ENCODE results near the gene GREB1.

Gene GREB1

GRCh38 chr2:11669454-11670291, 135.8 kb downstream of the GREB1 start, which contains the start of gene NTSR2:
TSS of gene NTSR2 (minus strand) at chr2:11670195. CDS start at chr2:11670129, 66 bp downstream.
- no peak for DNase-seq

- no peak for DNase-seq
These were observed 138.6 kb downstream of the GREB1 start for GRCh38 chr2:11672407-11672806.

- no peak for DNase-seq
These were observed 141.1 kb downstream of the GREB1 start for GRCh38 chr2:11674983-11675382.

GRCh38 chr2:11675423-11676112, 141.7 kb downstream of the GREB1 start:
- DNase-seq, result no peak

- DNase-seq, result no peak
These were observed 142.8 kb downstream of the GREB1 start for GRCh38 chr2:11676640-11677039.

- no peak for DNase-seq
These were observed 143.6 kb downstream of the GREB1 start for GRCh38 chr2:11677136-11678055.

- no peak for DNase-seq
These were observed 144.6 kb downstream of the GREB1 start for GRCh38 chr2:11678306-11678960.

- DNase-seq, result no peak
These were observed 145.2 kb downstream of the GREB1 start for GRCh38 chr2:11679016-11679415.

GRCh38 chr2:11679486-11680181, 145.8 kb downstream of the GREB1 start:
- DNase-seq, result no peak

GRCh38 chr2:11680182-11680900, 146.5 kb downstream of the GREB1 start:
- DNase-seq, result peak; percentile 8

- DNase-seq, result no peak
These were observed 147.3 kb downstream of the GREB1 start for GRCh38 chr2:11680901-11681721.

GRCh38 chr2:11681722-11682589, 148.1 kb downstream of the GREB1 start:
- DNase-seq, result peak; percentile 18

- no peak for DNase-seq
These were observed 148.7 kb downstream of the GREB1 start for GRCh38 chr2:11682590-11682915.

- DNase-seq, result no peak
These were observed 149.6 kb downstream of the GREB1 start for GRCh38 chr2:11683476-11683875.

- DNase-seq, result no peak
These were observed 150.1 kb downstream of the GREB1 start for GRCh38 chr2:11683966-11684365.

- no peak for DNase-seq
These were observed 151.1 kb downstream of the GREB1 start for GRCh38 chr2:11684894-11685460.

GRCh38 chr2:11685906-11686470, 152.1 kb downstream of the GREB1 start:
- DNase-seq, result no peak

- no peak for DNase-seq
These were observed 153.9 kb downstream of the GREB1 start for GRCh38 chr2:11687736-11688135.

Data from NCI-H1105 treated with DMSO at 0.1 percent for 48 hours (cell line).